H1 (cell line): ENCODE results near the gene KCNH1. TPM values are rescaled to one million over a fixed set of nuclear protein-coding genes. Genes with fewer than 3 reads are reported as not detected.
"Not testable (repeated sequence)": the region's sequence is repeated elsewhere in the genome, so short reads cannot be mapped to it uniquely, and the experiment has no call there.

Experiments
- CTCF ChIA-PET: fragments of 300-600 bp; sonication (Branson Sonifier 250); formaldehyde crosslinking; loops from one replicate; lab custom pipeline; 2021; ENCODE audit not compliant: partially characterized antibody; lab: Charles Lee
- POLR2A ChIA-PET: fragments of 300-600 bp; sonication (Branson Sonifier 250); formaldehyde crosslinking; loops from one replicate; lab custom pipeline; 2021; ENCODE audit warnings: inconsistent platforms; ENCODE audit not compliant: partially characterized antibody; lab: Charles Lee
- DNase-seq, 2 experiments: peaks; one replicate each; pipeline versions ENCODE4 v3.0.0 to v3.0.0-alpha.2; 2010 to 2022; ENCODE audit warnings: low spot score in 2 of 2, low read depth in 1 of 2, mixed read lengths in 1 of 2
- FAIRE-seq: peaks from 2 replicates; lab custom pipeline; 2011; peaks lifted over from hg19 to GRCh38; lab: Jason Lieb, UNC
- H2AFZ ChIP-seq: 2 replicates; pipeline ENCODE4 v1.8.1; 2012; ENCODE audit warnings: low read length, inconsistent platforms
- H2AK5ac ChIP-seq: 2 replicates; pipeline ENCODE4 v1.6.1; 2013; ENCODE audit warnings: low read depth, low read length
- H2BK120ac ChIP-seq: replicated peaks from 2 replicates; pipeline ENCODE3; 2013; ENCODE audit warnings: low read depth, low read length, inconsistent platforms
- H2BK12ac ChIP-seq: 2 replicates; pipeline ENCODE4 v1.6.1; 2013; ENCODE audit warnings: low read depth, low read length
- H2BK15ac ChIP-seq: 2 replicates; pipeline ENCODE4 v1.6.1; 2013; ENCODE audit warnings: low read length
- H2BK20ac ChIP-seq: 2 replicates; pipeline ENCODE4 v1.6.1; 2013; ENCODE audit warnings: low read length
- H2BK5ac ChIP-seq: 2 replicates; pipeline ENCODE4 v1.6.1; 2013; ENCODE audit warnings: low read depth, low read length
- H3K14ac ChIP-seq: 2 replicates; pipeline ENCODE4 v1.6.1; 2013; ENCODE audit warnings: inconsistent platforms; ENCODE audit not compliant: insufficient read length
- H3K18ac ChIP-seq: 2 replicates; pipeline ENCODE4 v1.6.1; 2013; ENCODE audit warnings: low read length; ENCODE audit errors: extremely low read depth
- H3K23ac ChIP-seq: 2 replicates; pipeline ENCODE4 v1.6.1; 2013; ENCODE audit warnings: inconsistent platforms; ENCODE audit not compliant: insufficient read length
- H3K23me2 ChIP-seq: 2 replicates; pipeline ENCODE4 v1.6.1; 2013; ENCODE audit warnings: low read depth, low read length
- H3K27ac ChIP-seq: 2 replicates; pipeline ENCODE4 v1.6.1; 2011; ENCODE audit warnings: low read depth, low read length, inconsistent platforms
- H3K27me3 ChIP-seq, 4 experiments: replicated peaks in 1 of 4; 1 replicate in 1 of 4; 2 replicates in 3 of 4; pipeline versions ENCODE4 v1.6.1 to v1.8.1; 2011 to 2013; ENCODE audit warnings: low read length in 3 of 4, mild to moderate bottlenecking in 3 of 4, inconsistent platforms in 2 of 4, mixed read lengths in 2 of 4, moderate library complexity in 1 of 4; ENCODE audit not compliant: control insufficient read depth in 3 of 4, insufficient read depth in 3 of 4; ENCODE audit errors: extremely low read depth in 1 of 4
- H3K36me3 ChIP-seq, 4 experiments: 2 replicates each; pipeline versions ENCODE4 v1.6.1 to v1.8.1; 2011 to 2013; ENCODE audit warnings: mild to moderate bottlenecking in 4 of 4, low read length in 3 of 4, moderate library complexity in 2 of 4, control low read depth in 1 of 4, inconsistent platforms in 1 of 4; ENCODE audit not compliant: insufficient read depth in 4 of 4, control insufficient read depth in 2 of 4
- H3K4ac ChIP-seq: replicated peaks from 2 replicates; pipeline ENCODE3; 2013; ENCODE audit warnings: low read length, low read depth, mixed read lengths, inconsistent platforms; ENCODE audit not compliant: insufficient read length
- H3K4me1 ChIP-seq, 4 experiments: replicated peaks in 1 of 4; 1 replicate in 1 of 4; 2 replicates in 3 of 4; pipeline versions ENCODE4 v1.6.1 to v1.8.1; 2011 to 2013; ENCODE audit warnings: low read length in 3 of 4, inconsistent platforms in 2 of 4, mixed read lengths in 1 of 4; ENCODE audit not compliant: insufficient read depth in 4 of 4, control insufficient read depth in 3 of 4
- H3K4me2 ChIP-seq, 2 experiments: 2 replicates each; pipeline versions ENCODE4 v1.6.1 to v1.8.1; 2011 to 2013; ENCODE audit warnings: low read depth in 2 of 2, low read length in 2 of 2, control low read depth in 1 of 2, inconsistent platforms in 1 of 2, mild to moderate bottlenecking in 1 of 2; ENCODE audit not compliant: insufficient read depth in 1 of 2
- H3K4me3 ChIP-seq, 4 experiments: fragments of 200-600, 300-600 bp in 1 of 4; sonication (generic), shearing (Covaris generic), sonication (Bioruptor Twin) in 1 of 4; 2 replicates each; pipeline versions ENCODE4 v1.5.1 to v1.8.1; 2011 to 2016; ENCODE audit warnings: low read length in 4 of 4, low read depth in 3 of 4, control low read depth in 2 of 4, inconsistent platforms in 2 of 4, mild to moderate bottlenecking in 2 of 4, mixed read lengths in 1 of 4, moderate library complexity in 1 of 4; ENCODE audit not compliant: insufficient read depth in 2 of 4; ENCODE audit errors: extremely low read depth in 1 of 4
- H3K56ac ChIP-seq: replicated peaks from 2 replicates; pipeline ENCODE3; 2013; ENCODE audit warnings: low read depth, mild to moderate bottlenecking, mixed read lengths, low read length, inconsistent platforms; ENCODE audit not compliant: insufficient read length
- H3K79me1 ChIP-seq: 2 replicates; pipeline ENCODE4 v1.6.1; 2013; ENCODE audit warnings: low read depth, low read length, control low read depth
- H3K79me2 ChIP-seq, 2 experiments: 2 replicates each; pipeline versions ENCODE4 v1.6.1 to v1.8.1; 2012 to 2013; ENCODE audit warnings: low read length in 2 of 2, mild to moderate bottlenecking in 2 of 2, inconsistent platforms in 1 of 2; ENCODE audit not compliant: insufficient read depth in 2 of 2, control insufficient read depth in 1 of 2
- H3K9ac ChIP-seq, 4 experiments: replicated peaks in 1 of 4; 1 replicate in 1 of 4; 2 replicates in 3 of 4; pipeline versions ENCODE4 v1.6.1 to v1.8.1; 2011 to 2013; ENCODE audit warnings: low read depth in 3 of 4, low read length in 3 of 4, control low read depth in 2 of 4, mild to moderate bottlenecking in 2 of 4, moderate library complexity in 2 of 4, inconsistent platforms in 1 of 4; ENCODE audit errors: extremely low read depth in 1 of 4
- H3K9me3 ChIP-seq, 2 experiments: 2 replicates each; pipeline versions ENCODE4 v1.6.1 to v1.8.1; 2012 to 2013; ENCODE audit warnings: mild to moderate bottlenecking in 2 of 2, moderate library complexity in 2 of 2, control low read depth in 1 of 2, inconsistent platforms in 1 of 2, low read depth in 1 of 2, low read length in 1 of 2, mixed read lengths in 1 of 2; ENCODE audit not compliant: insufficient read depth in 2 of 2
- H4K20me1 ChIP-seq, 2 experiments: replicated peaks in 1 of 2; 2 replicates each; pipeline versions ENCODE3 to v1.8.1; 2011 to 2013; ENCODE audit warnings: inconsistent platforms in 2 of 2, low read length in 2 of 2, mild to moderate bottlenecking in 1 of 2; ENCODE audit not compliant: insufficient read depth in 2 of 2, control insufficient read depth in 1 of 2
- H4K5ac ChIP-seq: 2 replicates; pipeline ENCODE4 v1.6.1; 2013; ENCODE audit warnings: low read length, low read depth, mixed read lengths, inconsistent platforms; ENCODE audit not compliant: insufficient read length
- H4K8ac ChIP-seq: 2 replicates; pipeline ENCODE4 v1.8.0; 2013; ENCODE audit warnings: mild to moderate bottlenecking, moderate library complexity, low read length, inconsistent platforms; ENCODE audit not compliant: insufficient read depth; ENCODE audit errors: extremely low read depth
- H4K91ac ChIP-seq: replicated peaks from 2 replicates; pipeline ENCODE3; 2013; ENCODE audit warnings: low read length, mixed read lengths, inconsistent platforms; ENCODE audit not compliant: insufficient read length
- WGBS, 2 experiments: shearing (Covaris generic) in 1 of 2; methylation state at CpG; one replicate each; pipeline versions ENCODE4 v1.1.6 to v1.1.7; 2013 to 2015; ENCODE audit warnings: low lambda C conversion rate in 2 of 2, mixed read lengths in 2 of 2, inconsistent platforms in 1 of 2, low coverage in 1 of 2, missing lambda C conversion rate in 1 of 2; ENCODE audit not compliant: insufficient replicate concordance in 2 of 2, insufficient coverage in 1 of 2, insufficient read length in 1 of 2; ENCODE audit errors: extremely low coverage in 1 of 2, missing lambda C conversion rate in 1 of 2; 5-methylcytosine and 5-hydroxymethylcytosine counted together
- polyA plus RNA-seq, 7 experiments: library from polyadenylated mRNA; depleted of rRNA in 3 of 7; stranded (reverse) in 5 of 7; unstranded in 2 of 7; fragments of >200 nt in 5 of 7; fragments of 200-250 nt in 2 of 7; gene quantifications; 1 replicate in 5 of 7; 2 replicates in 1 of 7; 4 replicates in 1 of 7; pipeline versions ENCODE4 v1.2.1 to v1.2.3, GENCODE V29; 2011 to 2013; ENCODE audit warnings: missing spikeins in 2 of 7, mixed read lengths in 2 of 7
- total RNA-seq: library from RNA; stranded (reverse); fragmentation: NEBNext Ultra II Directional; extraction: Animal tissue kit (Norgen Biotek cat#: 25700); gene quantifications from 2 replicates; pipeline ENCODE4 v1.2.1, GENCODE V29; 2021

KCNH1 gene
- total and polyA plus RNA-seq, 2 of the 8 experiments (the other 6 are each of a cell fraction or from before 2014, with no cell fraction given): 0.27 to 0.34 TPM

DNA sequence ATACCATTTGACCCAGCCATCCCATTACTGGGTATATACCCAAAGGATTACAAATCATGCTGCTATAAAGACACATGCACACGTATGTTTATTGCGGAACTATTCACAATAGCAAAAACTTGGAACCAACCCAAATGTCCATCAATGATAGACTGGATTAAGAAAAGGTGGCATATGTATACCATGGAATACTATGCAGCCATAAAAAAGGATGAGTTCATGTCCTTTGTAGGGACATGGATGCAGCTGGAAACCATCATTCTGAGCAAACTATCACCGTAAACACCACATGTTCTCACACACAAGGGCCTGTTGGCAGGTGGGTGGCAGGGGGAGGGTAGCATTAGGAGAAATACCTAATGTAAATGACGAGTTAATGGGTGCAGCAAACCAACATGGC lies 472.4 kb downstream of the KCNH1 start:
- H3K36me3 ChIP-seq, DNase-seq, H3K79me1 ChIP-seq, H4K91ac ChIP-seq, H3K27me3 ChIP-seq, H2BK15ac ChIP-seq, H2AK5ac ChIP-seq, H3K56ac ChIP-seq, FAIRE-seq, H3K14ac ChIP-seq, H3K9ac ChIP-seq, H3K4me2 ChIP-seq, H4K5ac ChIP-seq, H3K4me1 ChIP-seq, H3K18ac ChIP-seq, H2AFZ ChIP-seq, H2BK5ac ChIP-seq, H3K27ac ChIP-seq, H3K79me2 ChIP-seq, H3K23me2 ChIP-seq, CTCF ChIA-PET, H4K8ac ChIP-seq, H3K9me3 ChIP-seq, H2BK12ac ChIP-seq, H3K23ac ChIP-seq, H2BK20ac ChIP-seq, H4K20me1 ChIP-seq, H3K4ac ChIP-seq, POLR2A ChIA-PET, H2BK120ac ChIP-seq, H3K4me3 ChIP-seq: not testable (repeated sequence)
- WGBS, 2 experiments: 96% methylated on average over 4 of the region's 4 CpGs; no CpG with 5 or more reads in 1 of the 2 experiments
